ENCODE results near the gene LGMN.

DNA sequence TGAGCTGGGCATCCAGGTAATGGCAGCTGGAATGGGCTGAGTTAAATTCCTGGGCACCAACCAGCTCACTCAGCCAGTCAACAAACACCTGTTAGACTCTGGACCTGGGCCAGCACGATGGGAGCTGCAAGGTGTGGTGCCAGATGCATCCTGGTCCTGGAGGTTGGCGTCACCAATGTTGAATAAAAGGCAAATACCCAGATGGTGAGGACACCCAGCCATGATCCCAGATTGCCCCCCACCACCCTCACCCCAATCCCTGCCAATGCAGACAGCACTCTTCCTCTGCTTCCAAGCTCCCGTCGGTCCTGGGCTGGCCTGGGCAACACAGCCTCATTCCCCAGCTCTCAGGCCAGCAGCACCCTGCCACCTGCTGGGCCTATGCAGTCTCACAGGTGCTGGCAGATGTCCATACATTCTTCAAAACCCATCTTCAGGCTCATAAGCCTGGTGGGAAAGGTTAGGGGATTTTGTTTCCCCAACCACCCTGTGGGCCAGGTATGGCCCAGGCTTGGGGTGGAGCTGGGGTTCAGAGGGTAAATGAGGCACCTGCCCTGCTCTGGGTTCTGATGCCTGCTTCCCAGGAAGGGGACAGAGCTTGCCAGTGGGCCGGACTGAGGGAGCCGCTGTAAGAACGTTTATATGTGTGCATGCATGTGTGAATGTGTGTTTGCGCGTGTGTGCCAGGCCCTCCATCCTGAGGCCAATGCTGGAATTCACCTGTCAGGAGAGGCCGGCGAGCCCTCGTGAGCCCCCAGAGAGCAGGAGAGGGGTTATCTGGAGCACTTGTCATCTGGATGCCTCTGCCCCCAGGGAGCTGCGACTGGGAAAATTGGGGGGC, 58.0 kb downstream of the LGMN start:
- TF ChIP-seq, protein P1, sequence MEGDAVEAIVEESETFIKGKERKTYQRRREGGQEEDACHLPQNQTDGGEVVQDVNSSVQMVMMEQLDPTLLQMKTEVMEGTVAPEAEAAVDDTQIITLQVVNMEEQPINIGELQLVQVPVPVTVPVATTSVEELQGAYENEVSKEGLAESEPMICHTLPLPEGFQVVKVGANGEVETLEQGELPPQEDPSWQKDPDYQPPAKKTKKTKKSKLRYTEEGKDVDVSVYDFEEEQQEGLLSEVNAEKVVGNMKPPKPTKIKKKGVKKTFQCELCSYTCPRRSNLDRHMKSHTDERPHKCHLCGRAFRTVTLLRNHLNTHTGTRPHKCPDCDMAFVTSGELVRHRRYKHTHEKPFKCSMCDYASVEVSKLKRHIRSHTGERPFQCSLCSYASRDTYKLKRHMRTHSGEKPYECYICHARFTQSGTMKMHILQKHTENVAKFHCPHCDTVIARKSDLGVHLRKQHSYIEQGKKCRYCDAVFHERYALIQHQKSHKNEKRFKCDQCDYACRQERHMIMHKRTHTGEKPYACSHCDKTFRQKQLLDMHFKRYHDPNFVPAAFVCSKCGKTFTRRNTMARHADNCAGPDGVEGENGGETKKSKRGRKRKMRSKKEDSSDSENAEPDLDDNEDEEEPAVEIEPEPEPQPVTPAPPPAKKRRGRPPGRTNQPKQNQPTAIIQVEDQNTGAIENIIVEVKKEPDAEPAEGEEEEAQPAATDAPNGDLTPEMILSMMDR (IDR thresholded peaks at IDR 0.05), result peak; percentile 92
- TF ChIP-seq ZFX (IDR thresholded peaks at IDR 0.05; ENCODE audit: borderline replicate concordance), result no peak
